A172 (cell line): ENCODE measurements around the gene RABEP2. TPM values are rescaled to one million over a fixed set of nuclear protein-coding genes. Genes with fewer than 3 reads are reported as not detected.
"Not testable (repeated sequence)": the region's sequence is repeated elsewhere in the genome, so short reads cannot be mapped to it uniquely, and the experiment has no call there.

Source experiments
- DNase-seq: peaks from one replicate; pipeline ENCODE4 v3.0.0-alpha.2; 2015; ENCODE audit warnings: low spot score
- total RNA-seq: library from RNA; depleted of rRNA; stranded (reverse); fragments of >200 nt; shearing (Covaris generic); gene quantifications from 2 replicates; pipeline ENCODE4 v1.2.3, GENCODE V29; 2014

The RABEP2 gene
- total RNA-seq, 1 experiment from 2014 or later = 46.0 TPM

DNA sequence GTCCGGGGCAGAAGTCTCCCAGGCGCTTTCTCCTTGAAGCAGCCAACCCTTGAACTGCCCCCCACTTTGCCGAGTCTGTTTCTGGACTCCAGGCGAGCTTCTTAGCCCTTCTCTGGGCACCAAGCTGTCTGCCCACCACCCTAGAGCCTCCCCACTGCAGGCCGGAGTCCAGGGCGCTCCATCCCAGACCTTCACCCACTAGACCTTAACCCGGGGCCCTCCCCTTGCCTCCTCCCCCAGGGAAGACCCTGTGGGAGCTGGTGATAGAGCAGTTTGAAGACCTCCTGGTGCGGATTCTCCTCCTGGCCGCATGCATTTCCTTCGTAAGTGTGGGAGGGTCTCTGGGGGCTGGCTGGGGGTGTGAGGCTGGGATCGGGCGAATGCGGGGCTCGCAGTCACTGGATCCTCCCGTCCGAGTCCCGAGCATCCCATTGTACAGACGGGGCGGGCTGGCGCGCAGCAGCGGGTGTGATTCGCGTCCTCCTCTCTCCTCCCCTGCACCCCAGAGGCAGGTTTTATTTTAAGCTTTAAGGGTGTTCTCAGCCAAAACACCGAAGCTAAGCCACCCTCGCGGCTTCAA is 45.7 kb downstream of the RABEP2 start:
- DNase-seq = peak; percentile 14

DNA sequence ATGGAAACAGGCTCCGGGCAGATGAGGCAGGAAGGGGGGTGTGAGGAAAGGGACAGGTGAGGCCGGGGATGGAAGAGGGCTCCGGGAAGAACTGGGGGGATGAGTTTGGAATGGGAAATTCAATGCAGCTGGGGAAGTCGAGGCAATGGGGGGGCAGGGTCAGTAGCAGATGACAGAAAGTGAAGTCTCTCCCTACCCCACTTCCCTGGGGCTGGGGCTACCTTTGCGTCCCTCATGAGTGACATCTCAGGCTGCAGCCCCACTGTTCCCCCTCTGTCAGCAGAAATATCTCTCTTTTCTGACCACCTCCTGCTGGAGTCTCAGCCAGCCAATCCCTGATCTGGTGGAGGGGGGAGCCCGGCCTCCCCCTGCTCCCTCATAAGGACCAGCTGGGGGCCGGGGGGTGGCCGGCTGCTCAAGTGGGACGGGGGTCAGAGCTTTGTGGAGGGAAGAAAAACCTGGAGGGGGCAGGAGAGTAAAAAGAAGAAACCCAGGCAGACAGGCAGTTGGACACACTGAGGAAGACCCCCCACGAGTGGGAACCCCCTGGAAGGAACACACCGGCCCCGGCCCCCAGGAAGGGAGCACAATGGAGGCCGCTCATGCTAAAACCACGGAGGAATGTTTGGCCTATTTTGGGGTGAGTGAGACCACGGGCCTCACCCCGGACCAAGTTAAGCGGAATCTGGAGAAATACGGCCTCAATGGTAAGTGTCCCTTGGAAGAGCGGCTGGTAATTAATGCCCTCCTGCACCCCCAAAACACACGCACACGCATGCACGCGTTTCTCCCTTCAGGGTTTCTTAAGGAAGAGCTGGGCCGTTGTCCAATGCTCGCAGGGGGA is 46.7 kb downstream of the RABEP2 start, which contains the start of gene ATP2A1:
Gene ATP2A1, plus strand, starts transcription at position 406 of the 844 bp plus-strand sequence. Its CDS starts 184 bp downstream, at position 590.
- no peak for DNase-seq

- DNase-seq = no peak
These were observed 47.4 kb downstream of the RABEP2 start for GRCh38 chr16:28877655-28878000.

- DNase-seq = no peak
These were observed 47.9 kb downstream of the RABEP2 start for GRCh38 chr16:28876973-28877654.

GRCh38 chr16:28876019-28876659 is 48.9 kb downstream of the RABEP2 start:
- no peak for DNase-seq

DNA sequence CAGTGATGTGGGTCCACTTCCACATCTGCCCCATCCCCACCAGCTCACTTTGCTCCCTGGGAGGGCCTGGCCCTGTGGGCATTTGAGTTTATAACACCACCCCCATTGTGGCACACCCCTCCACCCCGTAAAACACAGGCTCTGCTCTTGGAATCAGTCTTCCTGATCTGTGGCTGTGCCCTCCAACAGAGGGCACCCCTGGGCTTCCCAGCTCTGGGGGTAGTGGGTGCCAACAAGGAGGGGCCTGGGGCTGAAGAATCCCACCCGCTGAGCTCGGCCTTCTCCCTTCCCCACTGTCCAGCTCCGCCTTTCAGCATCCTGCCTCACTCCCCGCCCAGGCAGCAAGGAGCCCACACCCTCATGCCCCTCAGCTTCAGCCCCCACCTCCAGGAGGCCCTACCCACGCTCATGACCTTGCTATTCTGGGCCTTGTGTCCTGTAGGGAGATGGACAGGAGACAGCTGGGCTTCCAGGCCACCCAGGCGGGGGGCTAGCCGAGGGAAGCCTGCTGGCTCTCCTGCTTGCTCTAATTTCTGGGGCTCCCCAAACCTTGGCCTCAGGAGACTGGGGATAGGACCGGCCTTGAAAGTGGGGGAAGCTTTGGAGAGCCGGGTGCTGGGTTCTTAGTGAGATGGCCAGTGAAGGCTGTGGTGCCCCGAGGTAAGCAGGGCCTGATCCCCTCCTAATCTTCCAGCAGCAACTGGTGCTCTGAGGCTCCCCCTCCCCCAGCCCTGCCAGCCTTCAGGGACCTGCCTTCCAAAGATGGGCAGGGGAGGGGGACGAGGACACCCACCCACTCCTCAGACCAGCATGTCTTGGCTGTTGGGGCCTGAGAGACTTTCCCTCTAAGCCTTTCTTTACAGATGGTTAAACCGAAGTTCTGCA is 49.7 kb downstream of the RABEP2 start:
- DNase-seq = no peak

DNA sequence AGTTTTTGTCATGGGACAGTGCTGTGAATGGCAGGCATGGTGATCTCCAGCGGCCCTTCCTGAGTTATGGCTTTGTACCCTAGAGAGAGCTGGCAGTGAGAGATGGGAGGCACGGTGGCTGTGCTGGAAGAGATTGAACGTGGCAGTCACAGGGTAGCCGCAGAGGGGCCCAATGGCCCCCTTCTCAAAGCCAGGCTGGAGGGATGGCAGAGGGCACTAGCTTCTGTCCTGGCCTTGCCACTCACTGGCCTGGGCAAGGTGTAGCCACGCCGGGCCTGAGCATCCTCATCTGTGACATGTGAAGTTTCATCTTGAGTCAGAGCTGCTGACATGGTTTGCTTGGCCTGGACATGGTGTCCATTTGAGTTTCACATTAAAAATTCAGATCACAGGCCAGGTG is 50.6 kb downstream of the RABEP2 start:
- no peak for DNase-seq

DNA sequence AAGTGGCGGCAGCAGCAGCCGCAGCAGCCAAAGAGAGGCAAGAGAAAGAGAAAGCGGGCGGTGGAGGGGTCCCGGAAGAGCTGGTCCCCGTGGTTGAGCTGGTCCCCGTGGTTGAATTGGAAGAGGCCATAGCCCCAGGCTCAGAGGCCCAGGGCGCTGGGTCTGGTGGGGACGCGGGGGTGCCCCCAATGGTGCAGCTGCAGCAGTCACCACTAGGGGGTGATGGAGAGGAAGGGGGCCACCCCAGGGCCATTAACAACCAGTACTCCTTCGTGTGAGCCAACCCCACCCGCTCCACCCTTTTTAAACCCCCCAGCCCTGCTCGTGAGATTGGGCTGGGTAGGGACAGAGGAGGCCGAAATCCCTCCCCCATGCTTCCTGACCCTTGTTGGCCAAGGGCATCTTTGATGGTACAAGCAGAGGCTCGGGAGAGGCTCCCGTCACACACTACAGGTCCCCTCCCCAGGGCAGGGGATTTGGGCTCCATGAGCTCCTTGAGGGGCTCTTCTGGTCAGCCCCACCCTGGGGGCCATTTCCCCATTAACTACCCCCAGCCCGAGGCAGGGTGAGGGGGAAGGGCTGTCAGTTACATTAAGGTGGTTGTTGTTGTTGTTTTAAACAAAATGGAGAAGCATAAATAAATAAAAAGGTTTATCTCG is 51.4 kb downstream of the RABEP2 start:
- DNase-seq = no peak

- DNase-seq = no peak
These were observed 52.1 kb downstream of the RABEP2 start for GRCh38 chr16:28872952-28873351.

GRCh38 chr16:28869201-28869600 is 55.8 kb downstream of the RABEP2 start:
- no peak for DNase-seq

DNA sequence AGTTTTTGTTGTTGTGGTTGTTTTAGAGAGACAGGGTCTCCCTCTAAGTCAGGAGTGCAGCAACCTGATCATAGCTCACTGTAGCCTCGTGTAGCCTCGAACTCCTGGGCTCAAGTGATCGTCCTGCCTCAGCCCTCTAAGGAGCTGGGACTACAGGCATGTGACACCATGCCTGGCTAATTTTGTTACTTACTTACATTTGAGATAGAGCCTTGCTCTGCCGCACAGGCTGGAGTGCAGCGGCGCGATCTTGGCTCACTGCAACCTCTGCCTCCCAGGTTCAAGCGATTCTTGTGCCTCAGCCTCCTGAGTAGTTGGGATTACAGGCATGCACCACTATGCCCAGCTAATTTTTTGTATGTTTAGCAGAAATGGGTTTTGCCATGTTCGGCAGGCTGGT is 57.4 kb downstream of the RABEP2 start:
- DNase-seq = not testable (repeated sequence)

DNA sequence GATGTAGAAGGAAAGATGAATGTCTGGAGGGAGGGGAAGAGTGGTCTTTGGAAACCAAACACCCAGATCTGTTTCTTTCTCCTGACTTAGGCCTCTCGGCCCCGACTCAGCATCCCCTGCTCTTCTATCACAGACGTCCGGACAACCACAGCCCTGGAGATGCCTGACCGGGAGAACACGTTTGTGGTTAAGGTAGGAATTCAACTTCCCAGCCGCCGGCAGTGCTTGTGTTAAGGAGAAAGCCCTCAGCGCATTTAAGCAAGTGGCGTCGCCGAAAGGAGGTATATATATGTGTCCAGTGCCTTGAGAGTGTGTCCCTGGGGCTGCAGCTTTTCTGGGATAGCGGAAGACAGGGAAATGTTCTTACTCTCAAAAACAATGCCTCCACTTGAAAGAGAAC is 57.8 kb downstream of the RABEP2 start:
- DNase-seq = no peak

DNA sequence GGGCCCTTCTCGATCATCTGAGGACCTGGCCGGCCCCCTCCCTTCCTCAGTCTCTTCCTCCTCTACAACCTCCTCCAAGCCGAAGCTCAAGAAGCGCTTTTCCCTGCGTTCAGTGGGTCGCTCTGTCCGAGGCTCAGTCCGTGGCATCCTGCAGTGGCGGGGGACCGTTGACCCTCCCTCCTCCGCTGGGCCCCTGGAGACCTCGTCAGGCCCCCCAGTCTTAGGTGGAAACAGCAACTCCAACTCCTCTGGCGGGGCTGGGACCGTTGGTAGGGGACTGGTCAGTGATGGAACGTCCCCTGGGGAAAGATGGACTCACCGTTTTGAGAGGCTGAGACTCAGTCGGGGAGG is 58.6 kb downstream of the RABEP2 start:
- no peak for DNase-seq

GRCh38 chr16:28865722-28866453 is 59.1 kb downstream of the RABEP2 start:
- DNase-seq = no peak

DNA sequence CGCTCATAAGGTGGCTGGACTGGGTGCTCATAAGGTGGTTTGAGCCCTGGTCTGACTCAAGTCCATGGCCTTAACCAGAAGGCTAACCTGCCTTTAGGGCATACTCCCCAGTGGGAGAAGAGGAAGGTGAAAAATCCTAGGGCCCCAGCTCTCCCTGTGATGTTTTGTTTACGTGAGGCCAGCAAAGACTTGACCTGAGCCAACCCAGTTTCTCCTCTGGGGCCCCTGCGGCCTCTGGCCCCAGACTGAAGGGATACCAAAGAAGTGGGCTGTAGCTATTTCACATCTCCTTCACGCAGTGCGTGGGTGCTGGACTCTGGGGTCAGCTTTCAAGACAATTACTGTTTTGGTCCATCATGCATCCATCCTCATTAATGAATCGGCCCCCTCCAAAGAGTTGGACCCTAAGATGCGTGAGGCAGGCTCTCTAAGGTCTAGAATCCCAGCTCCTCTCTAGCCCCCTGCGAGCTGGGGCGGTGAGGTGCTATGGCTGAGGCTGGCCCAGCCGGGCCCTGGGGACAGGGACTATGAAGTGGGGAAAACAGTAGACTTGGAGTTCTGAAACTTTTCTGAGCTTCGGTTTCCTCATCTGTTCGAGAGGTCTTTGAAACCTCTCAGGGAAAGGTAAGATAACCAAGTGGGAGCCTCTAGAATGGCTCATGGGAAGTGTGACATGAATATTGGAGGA is 59.9 kb downstream of the RABEP2 start:
- no peak for DNase-seq

GRCh38 chr16:28863929-28864793 is 60.9 kb downstream of the RABEP2 start:
- DNase-seq = no peak

DNA sequence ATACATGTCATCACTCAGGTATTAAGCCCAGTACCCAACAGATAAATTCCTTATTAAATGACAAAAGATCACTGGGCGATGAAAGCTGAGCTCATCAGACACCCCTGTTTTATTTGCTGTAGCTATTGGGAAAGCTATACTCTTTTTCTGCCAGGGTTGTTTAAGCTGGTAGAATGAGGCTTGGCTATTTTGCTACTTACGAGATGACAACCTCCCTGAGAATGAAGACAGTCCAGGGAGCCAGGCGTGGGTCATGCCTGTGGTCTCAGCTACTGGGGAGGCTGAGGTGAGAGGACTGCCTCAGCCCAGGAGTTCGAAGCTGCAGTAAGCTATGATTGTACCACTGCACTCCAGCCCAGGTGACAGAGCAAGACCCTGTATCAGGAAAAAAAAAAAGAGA is 65.7 kb downstream of the RABEP2 start:
- no peak for DNase-seq

DNA sequence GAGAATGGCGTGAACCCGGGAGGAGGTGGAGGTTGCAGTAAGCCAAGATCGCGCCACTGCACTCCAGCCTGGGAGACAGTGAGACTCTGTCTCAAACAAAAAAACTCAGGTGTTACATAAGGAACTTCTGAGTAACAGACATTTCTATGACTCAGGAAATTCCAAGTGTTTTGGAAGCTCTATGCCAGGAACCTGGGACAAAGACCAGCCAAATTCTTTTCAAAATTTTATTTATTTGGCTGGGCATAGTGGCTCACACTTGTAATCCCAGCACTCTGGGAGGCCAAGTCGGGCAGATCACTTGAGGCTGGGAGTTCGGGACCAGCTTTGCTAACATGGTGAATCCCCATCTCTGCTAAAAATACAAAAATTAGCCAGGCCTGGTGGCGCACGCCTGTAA is 66.6 kb downstream of the RABEP2 start:
- DNase-seq = peak; percentile 46
